Ovary (tissue), 9 donors: ENCODE results near the gene ETFB. TPM values are rescaled to one million over a fixed set of nuclear protein-coding genes. Genes with fewer than 3 reads are reported as not detected.

Source experiments
- DNase-seq, 5 donors: peaks; one replicate each; pipeline ENCODE4 v3.0.0-alpha.2; 2019 to 2020
- H3K27ac ChIP-seq, 2 donors: fragments of 200-600 bp; one replicate each; pipeline versions ENCODE4 v1.5.1 to v1.8.0; 2019 to 2022
- H3K27me3 ChIP-seq: fragments of 200-600 bp; one replicate; pipeline ENCODE4 v1.8.0; 2022
- H3K36me3 ChIP-seq: fragments of 200-600 bp; sonication (generic); one replicate; pipeline ENCODE4 v1.5.1; 2019
- H3K4me1 ChIP-seq: one replicate; pipeline ENCODE4 v1.8.1; 2013; ENCODE audit warnings: mild to moderate bottlenecking, moderate library complexity; ENCODE audit not compliant: insufficient read depth
- H3K4me3 ChIP-seq: fragments of 200-600 bp; sonication (generic); one replicate; pipeline ENCODE4 v1.5.1; 2017
- H3K9me3 ChIP-seq, 2 donors: fragments of 200-600 bp in 1 of 2; sonication (generic) in 1 of 2; one replicate each; pipeline versions ENCODE4 v1.5.1 to v1.8.1; 2013 to 2019; ENCODE audit warnings: mild to moderate bottlenecking in 1 of 2, moderate library complexity in 1 of 2
- CTCF ChIP-seq, 3 donors: fragments of 450-650 bp in 2 of 3; fragments of 200-600 bp in 1 of 3; IDR thresholded peaks; one replicate each; pipeline versions ENCODE4 v1.5.1 to v1.8.0; 2016 to 2022; ENCODE audit warnings: antibody characterized with exemption in 3 of 3, mild to moderate bottlenecking in 1 of 3
- EP300 ChIP-seq: sonication (generic); formaldehyde crosslinking; IDR thresholded peaks from one replicate; pipeline ENCODE4 v1.6.1; 2017; ENCODE audit warnings: antibody characterized with exemption
- POLR2A ChIP-seq: fragments of 450-650 bp; IDR thresholded peaks from one replicate; pipeline ENCODE4 v1.6.1; 2017; ENCODE audit warnings: antibody characterized with exemption, mild to moderate bottlenecking, moderate library complexity
- WGBS, 3 donors: extraction: QIAGEN DNeasy Blood & Tissue Kit in 1 of 3; methylation state at CpG; one replicate each; pipeline versions ENCODE4 v1.1.5 to v1.1.7; 2013 to 2017; 5-methylcytosine and 5-hydroxymethylcytosine counted together
- intact Hi-C, 4 donors: fragments of 100-400 bp; cut with DNase I; formaldehyde crosslinking; loops; one replicate each; pipeline versions ENCODE4 v1.11.0 to v1.15.1; 2022 to 2023
- polyA plus RNA-seq, 2 donors: library from polyadenylated mRNA; stranded (reverse); fragments of 200-250 nt in 1 of 2; fragments of 350-450 nt in 1 of 2; fragmentation: Illumina TruSeq in 1 of 2; extraction: RNeasy Lipid Tissue Mini Kit (QIAGEN cat#74804) in 1 of 2; gene quantifications; one replicate each; pipeline ENCODE4 v1.2.3, GENCODE V29; 2013 to 2014
- total RNA-seq, 7 donors: library from RNA; depleted of rRNA in 2 of 7; stranded (reverse); fragments of >200 nt in 2 of 7; fragmentation: NEBNext Ultra II Directional in 3 of 7; extraction: Animal tissue kit (Norgen Biotek cat#: 25700) in 3 of 7; gene quantifications; one replicate each; pipeline versions ENCODE4 v1.1.0 to v1.2.4, GENCODE V29; 2016 to 2023
- donor health status: DM: no; HTN: no; CAD: no; lungs with moderate emphysema.
- donor health status: DM: no; HTN: no; CAD: no.
- donor health status: Bipolar disorder and iron deficiency.
- donor health status: DM: yes; HTN: yes; CAD: no.
- donor health status: DM: no; HTN: no; CAD: no.
- donor health status: DM: yes; HTN: yes; CAD: no.

Gene ETFB
- total and polyA plus RNA-seq, 9 donors: 12.4 to 91.3 (median 63.3) TPM

DNA sequence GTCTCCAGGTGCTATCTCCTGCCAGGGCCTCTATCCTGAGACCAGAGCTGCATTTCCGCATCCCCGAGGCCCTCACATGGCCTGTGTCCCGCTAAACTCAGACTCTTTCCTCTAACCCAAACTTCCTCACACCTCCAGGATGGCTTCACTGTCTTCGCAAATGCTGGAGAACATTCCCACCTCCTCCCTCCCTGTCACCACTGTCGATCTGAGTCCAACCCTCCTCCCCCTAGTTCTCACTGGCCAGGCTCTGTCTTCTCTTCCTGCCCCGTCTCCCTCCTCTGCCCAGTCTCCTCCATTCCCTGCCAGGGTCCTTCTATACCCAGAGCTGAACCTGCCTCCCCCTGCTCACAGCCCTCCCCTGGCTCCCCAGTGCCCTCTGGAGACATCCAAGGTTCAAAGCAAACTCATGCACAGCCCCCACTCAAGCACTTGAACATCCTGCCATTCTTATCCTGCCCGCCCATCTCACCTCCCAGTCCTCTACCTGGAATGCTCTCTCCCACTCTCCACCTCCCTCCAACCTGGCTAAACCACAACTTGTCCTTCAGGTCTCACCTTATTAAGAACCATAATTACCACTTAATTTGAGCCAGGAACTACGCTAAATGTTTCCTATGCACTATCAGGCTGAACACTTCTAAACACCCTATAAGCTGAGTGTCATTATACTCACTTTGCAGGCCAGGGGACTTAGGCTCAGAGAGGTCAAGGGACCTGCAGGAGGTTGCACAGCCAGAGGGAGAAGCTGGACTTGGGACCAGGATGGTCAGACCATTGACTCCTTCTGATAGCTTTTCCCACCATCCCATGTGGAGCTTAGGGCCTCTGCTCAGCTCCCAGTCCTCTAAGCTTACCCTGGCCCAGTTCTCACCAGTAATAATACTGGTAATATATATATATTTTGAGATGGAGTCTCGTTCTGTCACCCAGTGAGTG lies 23.3 kb downstream of the ETFB start:
- intact Hi-C loops: loop anchor here in 2 of 4 donors (5.0 to 10.0 kb wide), 2 partner anchors 52 to 314 kb away; partner anchors contain the start of gene C19orf84 (in 1 of the 2)
- TF ChIP-seq POLR2A (no peak), EP300 (no peak), CTCF (IDR thresholded peaks at IDR 0.05) (no peak)
- H3K27ac ChIP-seq: no peak overlapping the region
- peaks cover 2% of the 10 kb centered on the region for H3K4me1 ChIP-seq
- no peak overlapping the region for H3K4me3 ChIP-seq
- DNase-seq: no peak
- H3K27me3 ChIP-seq: no peaks in the 10 kb centered on the region
- H3K9me3 ChIP-seq: no peaks in the 10 kb centered on the region
- no peaks in the 10 kb centered on the region for H3K36me3 ChIP-seq
- WGBS, 3 donors: 26 to 41% (median 30%) methylated on average over 9 of the region's 9 CpGs

DNA sequence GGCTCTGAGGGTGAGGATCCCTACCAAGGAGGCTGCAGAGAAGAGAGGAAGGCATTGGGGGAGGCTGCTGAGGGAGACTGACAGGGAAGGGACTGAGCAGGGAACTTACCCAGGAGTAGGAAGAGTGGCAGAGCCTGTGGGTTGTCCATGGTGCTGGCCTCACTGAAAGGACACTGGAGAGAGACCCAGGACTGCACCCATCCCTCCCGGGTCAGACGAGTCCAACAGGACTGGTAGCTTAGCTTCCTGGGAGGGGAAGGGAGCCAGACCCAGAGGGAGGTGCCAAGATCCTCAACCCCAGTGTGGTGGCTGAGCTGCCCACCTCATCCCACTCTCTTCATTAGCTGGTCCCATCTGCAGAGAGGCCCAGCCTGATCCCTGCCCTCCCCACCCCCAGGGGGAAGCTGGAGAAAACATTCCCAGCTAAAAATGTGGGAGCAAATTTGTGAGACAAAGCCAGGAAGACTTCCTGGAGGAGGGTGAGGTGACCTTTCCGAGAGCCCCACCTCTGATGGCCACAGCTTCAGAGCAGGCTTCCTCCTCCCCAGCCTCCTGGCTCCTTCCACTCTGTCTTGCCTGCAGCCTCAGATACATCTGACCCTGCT lies 24.1 kb downstream of the ETFB start, which contains the start of gene VSIG10L:
VSIG10L (minus strand) TSS at position 164 of the 605 bp plus-strand sequence; CDS start at position 149, 15 bp downstream.
- peak within 1 kb of the TSS; percentile 27 to 77 for H3K27ac ChIP-seq
- no peaks in the 10 kb centered on the region for H3K36me3 ChIP-seq
- H3K4me3 ChIP-seq: no peak within 1 kb of the TSS
- DNase-seq: no peak
- no peaks in the 10 kb centered on the region for H3K27me3 ChIP-seq
- intact Hi-C loops: loop anchor here in 2 of 4 donors (2.0 to 10.0 kb wide), 3 partner anchors 25 to 315 kb away; partner anchors contain the start of genes C19orf84 (in 1 of the 2) and ETFB (in 1 of the 2)
- peaks cover 2% of the 10 kb centered on the region for H3K4me1 ChIP-seq
- WGBS, 3 donors: 26 to 56% (median 38%) methylated on average over 3 of the region's 3 CpGs
- no peak for TF ChIP-seq EP300
- TF ChIP-seq POLR2A: no peak
- TF ChIP-seq CTCF (IDR thresholded peaks at IDR 0.05): no peak
- no peaks in the 10 kb centered on the region for H3K9me3 ChIP-seq

- Histone ChIP-seq H3K27ac (peak overlapping the region; percentile 27 to 77), H3K27me3 (no peaks in the 10 kb centered on the region), H3K36me3 (no peaks in the 10 kb centered on the region), H3K4me3 (no peak overlapping the region), H3K9me3 (no peaks in the 10 kb centered on the region), H3K4me1 (peaks cover 2% of the 10 kb centered on the region)
- WGBS, 3 donors: 88 to 91% (median 89%) methylated on average over 18 of the region's 18 CpGs
- intact Hi-C loops: loop anchor here in 2 of 4 donors (2.0 to 10.0 kb wide), 3 partner anchors 26 to 316 kb away; partner anchors contain the start of genes C19orf84 (in 1 of the 2) and ETFB (in 1 of the 2)
- TF ChIP-seq POLR2A (no peak), EP300 (no peak), CTCF (IDR thresholded peaks at IDR 0.05) (no peak)
- DNase-seq: peak in 3 of 5 donors; percentile 41 to 46 (median 44)
Measured at GRCh38 chr19:51341066-51341465, 25.1 kb downstream of the ETFB start.
